NCI-H2171 (cell line): ENCODE results near the gene GTPBP8.

Source experiments
- DNase-seq: peaks from one replicate; lab custom pipeline; 2025; lab: John Stamatoyannopoulos, UW

The GTPBP8 gene

GRCh38 chr3:112990672-112991602 is at the start of gene GTPBP8:
Gene GTPBP8, plus strand, starts transcription at chr3:112990984. Its CDS starts 16 bp downstream, at chr3:112991000.
- DNase-seq: peak; percentile 94

- no peak for DNase-seq
These were observed 42.4 kb upstream of the GTPBP8 start for GRCh38 chr3:112948346-112948838.

- DNase-seq: no peak
These were observed 34.4 kb upstream of the GTPBP8 start for GRCh38 chr3:112956351-112956750.

- DNase-seq: no peak
These were observed 31.8 kb upstream of the GTPBP8 start for GRCh38 chr3:112958811-112959560.

- DNase-seq: no peak
These were observed 27.1 kb upstream of the GTPBP8 start for GRCh38 chr3:112963683-112964082.

GRCh38 chr3:112965656-112966055 is 25.1 kb upstream of the GTPBP8 start:
- no peak for DNase-seq

GRCh38 chr3:112966633-112967032 is 24.2 kb upstream of the GTPBP8 start:
- no peak for DNase-seq

GRCh38 chr3:112967425-112967824 is 23.4 kb upstream of the GTPBP8 start:
- no peak for DNase-seq

GRCh38 chr3:112967828-112968227 is 23.0 kb upstream of the GTPBP8 start:
- no peak for DNase-seq

GRCh38 chr3:112972158-112972557 is 18.6 kb upstream of the GTPBP8 start:
- DNase-seq: no peak

GRCh38 chr3:112973325-112974177 is 17.2 kb upstream of the GTPBP8 start:
- no peak for DNase-seq

- no peak for DNase-seq
These were observed 16.6 kb upstream of the GTPBP8 start for GRCh38 chr3:112974178-112974517.

GRCh38 chr3:112974894-112975293 is 15.9 kb upstream of the GTPBP8 start, which contains the start of gene CD200R1:
Gene CD200R1, minus strand, starts transcription at chr3:112975103. Its CDS starts 246 bp downstream, at chr3:112974857.
- no peak for DNase-seq

GRCh38 chr3:112976001-112976400 is 14.8 kb upstream of the GTPBP8 start:
- no peak for DNase-seq

- DNase-seq: no peak
These were observed 13.8 kb upstream of the GTPBP8 start for GRCh38 chr3:112976953-112977352.

- peak; percentile 28 for DNase-seq
These were observed 11.4 kb upstream of the GTPBP8 start for GRCh38 chr3:112979244-112979832.

- no peak for DNase-seq
These were observed 10.7 kb upstream of the GTPBP8 start for GRCh38 chr3:112980080-112980479.

- no peak for DNase-seq
These were observed 8.1 kb upstream of the GTPBP8 start for GRCh38 chr3:112982710-112983109.

GRCh38 chr3:112984485-112984884 is 6.3 kb upstream of the GTPBP8 start:
- peak; percentile 68 for DNase-seq

- DNase-seq: no peak
These were observed 3.0 kb upstream of the GTPBP8 start for GRCh38 chr3:112987710-112988334.

GRCh38 chr3:112995800-112996199 is 5.0 kb downstream of the GTPBP8 start:
- DNase-seq: no peak
